Hematopoietic multipotent progenitor cell treated with erythropoietin and hydrocortisone succinate and interleukin-3 and kit ligand, for 6 days (in vitro differentiated cells): Measurements from ENCODE around the gene ALG9.
A peak's percentile ranks its signal among the peaks of the same experiment; 100 is the strongest.
"Not testable (repeated sequence)": the region's sequence is repeated elsewhere in the genome, so short reads cannot be mapped to it uniquely, and the experiment has no call there.

Experiments
- DNase-seq: peaks from one replicate; pipeline ENCODE4 v3.0.0-alpha.2; 2015

The ALG9 gene

DNA sequence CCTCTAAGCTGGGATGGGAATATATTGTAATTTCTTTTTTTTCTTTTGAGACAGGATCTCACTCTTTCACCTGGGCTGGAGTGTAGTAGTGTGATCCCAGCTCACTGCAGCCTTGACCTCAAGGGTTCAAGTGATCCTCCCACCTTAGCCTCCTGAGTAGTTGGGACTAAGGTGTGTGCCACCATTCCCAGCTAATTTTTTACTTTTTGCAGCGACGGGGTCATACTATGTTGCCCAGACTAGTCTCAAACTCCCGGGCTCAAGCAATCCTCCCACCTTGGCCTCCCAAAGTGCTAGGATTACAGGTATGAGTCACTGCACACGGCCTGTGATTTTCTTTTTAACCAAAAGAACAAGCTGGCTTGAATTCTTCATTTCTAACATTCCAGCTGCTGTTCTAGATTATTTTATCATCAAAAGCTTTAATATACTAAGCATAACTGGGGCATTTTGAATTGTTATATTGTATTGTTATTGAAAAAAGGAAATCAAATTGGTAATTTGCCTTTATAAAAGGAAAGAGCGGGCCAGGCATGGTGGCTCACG lies 78.4 kb downstream of the ALG9 start:
- DNase-seq: no peak

DNA sequence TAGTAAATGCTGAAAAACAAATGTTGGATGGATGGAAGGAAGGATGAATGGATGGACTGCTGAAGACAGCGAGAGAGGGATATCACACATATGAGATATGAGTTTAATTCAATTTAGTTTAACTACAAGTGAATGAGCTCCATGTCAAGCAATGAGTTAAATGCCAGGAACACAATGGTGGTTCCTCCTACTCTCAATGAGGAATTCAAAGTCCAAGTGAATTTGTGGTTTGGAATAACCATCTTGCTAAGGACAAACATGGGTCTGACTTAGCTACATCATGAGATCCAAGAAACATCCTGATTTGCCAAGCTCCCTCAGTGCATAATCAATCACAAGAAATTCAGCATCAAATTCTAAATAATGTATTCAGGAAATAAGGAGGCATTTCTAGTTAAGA lies 79.1 kb downstream of the ALG9 start:
- no peak for DNase-seq

GRCh38 chr11:111788464-111788863 lies 82.9 kb downstream of the ALG9 start:
- no peak for DNase-seq

DNA sequence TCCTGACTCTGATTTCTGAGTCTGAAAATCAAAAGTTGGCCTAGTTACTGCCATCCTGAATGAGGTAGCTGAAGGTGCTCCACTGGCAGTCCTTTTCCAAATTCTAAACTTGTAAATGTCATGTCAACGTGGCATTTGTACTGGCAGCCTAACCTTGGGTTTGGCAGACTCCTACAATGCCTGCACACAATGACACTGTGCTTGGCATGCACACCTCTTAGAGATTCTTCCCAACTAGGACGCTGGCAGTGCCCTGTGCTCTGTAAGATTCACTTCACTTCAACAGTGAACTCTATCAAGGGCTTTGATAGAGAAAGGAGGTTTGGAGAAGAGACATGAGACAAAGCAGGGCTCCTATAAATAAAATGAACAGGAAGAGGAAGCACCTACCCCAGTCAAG lies 83.3 kb downstream of the ALG9 start:
- DNase-seq: no peak

GRCh38 chr11:111785886-111786412 lies 85.4 kb downstream of the ALG9 start:
- DNase-seq: no peak

GRCh38 chr11:111785076-111785475 lies 86.3 kb downstream of the ALG9 start:
- no peak for DNase-seq

- DNase-seq: not testable (repeated sequence)
These were observed 87.1 kb downstream of the ALG9 start for GRCh38 chr11:111784311-111784710.

DNA sequence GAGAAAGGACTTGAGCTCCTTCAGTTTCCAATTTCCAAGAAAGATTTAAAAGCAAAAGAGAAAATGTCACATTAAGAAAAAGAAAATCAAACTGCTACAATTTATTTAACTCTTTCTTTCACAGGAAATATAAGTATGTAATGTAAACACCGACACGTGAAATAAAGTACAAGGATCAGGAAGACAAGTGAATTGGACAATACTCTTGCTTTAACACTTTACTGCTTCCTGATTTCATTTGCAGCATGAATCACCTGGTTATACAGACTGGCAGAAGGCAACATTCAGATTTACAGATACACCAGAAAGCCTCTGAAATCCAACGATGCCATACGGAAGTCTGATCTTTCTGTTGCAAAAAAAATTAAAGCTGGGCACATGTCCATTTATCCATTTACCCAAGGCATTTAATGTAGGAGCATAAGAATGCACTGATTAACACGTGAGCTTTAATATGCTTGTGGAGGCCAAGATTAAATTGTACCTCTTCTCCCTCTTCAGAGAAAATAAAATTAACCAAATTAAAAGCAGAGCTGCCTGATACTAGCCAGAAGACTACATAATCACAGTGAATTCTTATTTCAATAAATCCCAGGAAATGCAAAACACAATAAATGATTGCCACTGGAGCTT lies 89.2 kb downstream of the ALG9 start:
- no peak for DNase-seq

DNA sequence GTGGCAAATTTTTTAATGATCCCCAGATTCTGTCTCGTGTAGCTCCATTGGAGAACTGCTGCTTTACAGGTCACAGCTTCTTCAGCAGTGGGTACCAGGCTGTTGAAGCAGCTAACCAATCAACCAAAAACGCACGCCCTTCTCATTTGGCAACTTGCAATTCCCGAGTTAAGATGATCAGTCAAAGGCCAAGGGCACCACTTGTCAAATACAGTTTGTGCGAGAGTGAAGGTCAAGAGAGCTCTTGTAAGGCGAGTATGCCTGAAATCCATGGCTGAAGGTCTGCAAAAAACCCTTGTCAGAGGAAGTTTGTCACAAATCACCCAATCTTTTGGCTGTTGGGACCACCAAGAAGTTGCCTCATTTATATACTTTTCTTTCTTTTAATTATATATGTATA lies 92.3 kb downstream of the ALG9 start:
- DNase-seq: no peak

DNA sequence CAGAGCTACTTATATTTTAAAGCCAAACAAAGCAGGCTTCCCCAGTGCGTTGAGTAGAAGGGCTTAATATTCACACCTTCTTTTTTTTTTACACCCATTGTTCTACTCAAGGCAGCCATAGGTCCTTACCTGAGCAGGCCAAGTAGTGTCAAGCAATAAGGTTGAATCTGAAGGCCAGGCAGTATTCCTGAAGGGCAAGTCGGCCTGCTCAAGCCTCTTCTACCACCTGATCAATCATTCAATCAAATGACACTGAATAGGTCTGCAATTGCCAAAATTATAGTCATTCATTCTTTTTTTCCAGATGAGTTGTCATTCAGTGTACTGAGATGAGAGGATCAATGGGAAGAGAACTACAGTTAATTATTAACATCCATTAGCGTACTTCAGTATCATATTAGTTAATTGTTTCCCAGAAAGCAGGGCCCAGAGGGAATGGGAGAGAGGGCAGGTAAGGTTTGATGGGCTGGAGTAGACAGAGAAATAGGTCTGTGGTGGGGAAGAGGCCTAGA lies 93.3 kb downstream of the ALG9 start:
- no peak for DNase-seq

GRCh38 chr11:111777094-111778046 lies 94.0 kb downstream of the ALG9 start:
- peak; percentile 91 for DNase-seq

DNA sequence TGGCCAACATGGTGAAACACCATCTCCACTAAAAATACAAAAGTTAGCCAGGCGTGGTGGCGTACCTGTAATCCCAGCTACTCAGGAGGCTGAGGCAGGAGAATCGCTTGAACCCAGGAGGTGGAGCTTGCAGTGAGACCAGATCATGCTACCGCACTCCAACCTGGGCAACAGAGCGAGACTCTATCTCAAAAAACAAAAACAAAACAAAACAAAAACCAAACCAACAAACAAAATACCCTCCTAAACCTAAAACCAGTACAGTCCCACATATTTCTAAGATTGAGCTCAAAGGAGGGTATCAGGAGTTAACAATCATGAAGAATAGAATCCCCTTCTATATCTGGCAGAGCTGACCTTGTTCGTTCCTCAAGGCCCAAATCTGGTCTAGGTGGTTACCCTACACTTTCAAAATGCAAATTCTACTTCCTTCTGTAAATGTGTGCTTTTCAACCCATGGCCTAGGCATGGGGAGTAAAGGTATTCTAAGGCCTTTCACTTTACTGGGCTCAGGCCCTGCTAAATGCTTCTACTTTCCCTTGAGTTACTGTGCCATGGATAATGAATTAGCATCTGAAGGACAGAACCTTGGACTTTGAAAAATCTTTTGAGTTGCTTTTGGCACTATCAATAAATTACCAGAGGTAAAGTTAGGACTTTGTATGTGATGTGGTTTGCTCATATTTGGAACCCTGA lies 94.8 kb downstream of the ALG9 start:
- DNase-seq: no peak

DNA sequence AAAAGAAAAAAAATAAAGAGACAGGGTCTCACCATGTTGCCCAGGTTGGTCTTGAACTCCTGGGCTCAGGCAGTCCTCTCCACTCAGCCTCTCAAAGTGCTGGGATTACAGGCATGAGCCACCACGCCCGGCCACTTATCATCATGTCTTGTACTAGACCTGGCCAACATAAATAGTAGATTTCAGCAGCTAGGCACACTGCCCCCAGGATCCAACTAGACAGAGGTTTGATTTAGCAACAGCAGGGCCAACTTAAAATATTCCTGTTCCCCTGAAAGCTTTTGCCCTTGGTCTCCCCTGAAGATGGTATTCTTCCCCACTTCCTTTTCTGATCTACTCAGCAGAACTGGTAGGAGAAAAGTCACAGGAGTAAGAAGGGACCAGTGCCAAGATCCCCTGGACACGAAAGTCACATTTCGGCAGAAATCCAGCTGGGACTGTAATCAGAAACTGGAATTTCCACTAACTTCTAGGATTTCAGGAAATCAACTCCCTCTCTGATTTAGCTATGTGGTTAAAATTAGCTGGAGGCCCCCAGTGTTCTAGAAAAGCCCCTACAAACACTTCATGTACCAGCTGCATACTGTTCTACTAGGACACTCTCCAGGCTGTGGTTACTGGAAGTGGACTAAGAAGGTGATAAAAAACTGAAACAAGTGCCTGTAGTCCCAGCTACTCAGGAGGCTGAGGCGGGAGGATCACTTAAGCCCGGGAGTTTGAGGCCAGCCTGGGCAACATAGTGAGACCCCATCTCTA lies 96.2 kb downstream of the ALG9 start:
- DNase-seq: no peak

DNA sequence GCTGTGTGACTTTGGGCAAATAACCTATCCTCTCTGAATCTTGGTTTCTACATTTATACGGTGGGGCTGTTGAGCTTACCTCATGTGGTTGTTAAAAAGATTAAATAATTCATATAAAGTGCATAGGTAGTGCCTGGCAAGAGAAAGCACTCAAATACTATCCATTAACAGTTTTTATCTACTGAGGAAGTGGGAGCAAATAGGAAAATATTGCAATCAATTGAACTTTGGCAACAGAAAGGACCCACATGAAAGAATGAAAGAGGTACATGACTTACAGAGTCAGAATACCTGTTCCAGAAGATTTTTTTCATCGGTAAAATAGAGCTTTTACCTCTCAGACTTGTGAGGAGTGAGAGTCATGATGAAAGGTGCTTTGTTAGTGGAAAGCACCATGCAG lies 98.8 kb downstream of the ALG9 start:
- DNase-seq: no peak

DNA sequence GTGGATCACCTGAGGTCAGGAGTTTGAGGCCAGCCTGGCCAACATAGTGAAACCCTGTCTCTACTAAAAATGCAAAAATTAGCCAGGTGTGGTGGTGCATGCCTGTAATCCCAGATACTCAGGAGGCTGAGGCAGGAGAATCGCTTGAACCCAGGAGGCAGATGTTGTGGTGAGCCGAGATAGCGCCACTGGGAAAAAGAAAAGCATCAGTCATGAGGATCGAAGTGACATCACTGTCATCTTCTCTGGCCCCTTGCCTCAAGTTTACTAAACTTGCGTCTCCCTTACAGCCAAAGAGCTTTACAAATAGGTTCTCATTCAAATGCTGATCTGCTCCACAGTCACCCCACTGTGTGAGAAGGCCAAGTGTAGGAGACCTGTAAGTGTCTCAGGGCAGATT lies 100.2 kb downstream of the ALG9 start:
- not testable (repeated sequence) for DNase-seq

GRCh38 chr11:111770581-111771134 lies 100.7 kb downstream of the ALG9 start:
- DNase-seq: no peak

DNA sequence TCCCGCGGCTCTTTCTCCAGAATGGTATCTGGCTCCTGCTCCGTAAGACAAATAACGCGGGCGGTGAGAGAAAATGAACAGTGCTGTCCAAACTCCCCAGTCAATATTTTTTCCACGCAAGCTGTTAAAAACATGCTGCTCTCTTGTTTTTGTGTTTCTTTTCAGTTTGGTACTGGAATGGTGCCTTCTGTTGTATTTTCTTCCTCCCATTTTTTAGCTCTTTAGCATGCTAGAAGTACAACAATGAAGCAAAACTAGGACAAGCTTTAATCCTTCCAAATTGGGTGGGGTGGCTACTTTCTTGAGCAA lies 104.6 kb downstream of the ALG9 start:
- no peak for DNase-seq

DNA sequence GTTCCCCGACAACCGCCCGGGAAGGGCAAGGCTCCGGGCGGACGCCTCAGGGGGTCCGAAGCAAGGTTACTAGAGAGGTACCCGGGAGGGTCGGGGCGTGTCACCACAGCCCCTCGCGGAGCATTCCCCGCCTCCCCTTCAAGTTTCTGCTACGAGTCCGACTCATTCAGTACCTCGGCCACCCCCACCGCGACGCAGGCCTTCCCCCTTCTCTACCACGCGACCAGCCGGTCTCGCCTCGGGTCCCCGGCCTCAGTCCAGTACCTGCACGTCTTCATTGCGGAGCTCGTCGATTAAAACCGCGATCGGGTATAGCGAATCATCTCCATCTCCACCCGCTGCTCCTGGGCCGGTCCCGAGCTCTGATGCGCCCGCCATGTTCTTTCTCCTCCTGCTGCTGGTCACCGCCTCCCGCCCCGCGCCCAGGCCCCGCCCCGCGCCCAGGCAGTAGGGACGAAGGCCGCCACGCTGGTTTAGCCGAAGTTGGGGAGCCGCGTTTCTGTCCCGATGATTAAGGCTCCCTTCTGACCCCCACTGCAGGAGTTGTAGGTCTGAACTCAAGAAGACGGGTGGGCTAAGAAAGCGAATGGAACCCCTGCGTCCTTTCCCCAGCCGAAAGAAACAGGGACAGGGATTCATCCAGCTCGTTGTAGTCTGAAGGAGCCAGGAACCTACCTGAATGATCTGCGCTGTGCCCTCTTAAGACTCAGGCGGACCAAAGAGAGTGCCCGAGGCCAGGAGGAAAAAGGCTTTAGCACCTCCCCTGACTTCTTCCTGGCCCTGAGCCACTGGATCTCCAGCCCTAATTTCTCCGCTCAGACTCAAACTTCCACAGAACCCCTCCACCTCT lies 105.2 kb downstream of the ALG9 start, which contains the start of gene PPP2R1B:
PPP2R1B (minus strand) TSS at position 406 of the 850 bp plus-strand sequence; CDS start at position 378, 28 bp downstream.
- DNase-seq: peak; percentile 86

DNA sequence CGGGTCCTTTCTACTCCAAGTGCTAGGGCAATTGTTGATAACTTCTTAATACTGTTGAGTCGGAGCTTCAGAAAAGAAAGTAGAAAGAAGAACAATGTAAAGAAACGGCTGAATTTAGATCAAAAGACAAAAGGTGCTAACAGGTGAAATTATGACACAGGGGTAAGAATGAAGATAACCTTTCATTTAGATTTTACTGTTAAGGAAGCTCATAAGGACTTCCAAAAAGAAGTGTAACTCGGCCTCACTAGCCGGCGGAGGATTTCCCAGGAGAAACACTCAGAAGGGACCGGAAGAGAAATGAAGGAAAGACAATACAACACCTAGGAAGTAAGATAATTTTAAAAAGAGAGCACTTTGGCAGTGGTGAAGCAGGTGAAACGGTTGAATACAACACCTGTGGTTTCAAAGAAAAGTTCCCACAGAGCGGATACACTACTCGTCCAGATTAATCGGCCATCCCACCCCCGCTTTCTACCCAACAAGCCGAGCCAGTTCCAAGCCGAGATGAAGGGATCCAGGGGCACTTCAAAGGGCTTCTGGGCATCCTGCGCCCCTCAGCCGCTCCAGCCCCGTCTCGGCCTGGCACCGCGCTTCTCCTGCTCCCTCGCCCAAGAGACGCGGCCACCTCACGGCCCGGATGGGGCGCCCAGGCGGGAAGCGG lies 105.9 kb downstream of the ALG9 start:
- peak; percentile 32 for DNase-seq

DNA sequence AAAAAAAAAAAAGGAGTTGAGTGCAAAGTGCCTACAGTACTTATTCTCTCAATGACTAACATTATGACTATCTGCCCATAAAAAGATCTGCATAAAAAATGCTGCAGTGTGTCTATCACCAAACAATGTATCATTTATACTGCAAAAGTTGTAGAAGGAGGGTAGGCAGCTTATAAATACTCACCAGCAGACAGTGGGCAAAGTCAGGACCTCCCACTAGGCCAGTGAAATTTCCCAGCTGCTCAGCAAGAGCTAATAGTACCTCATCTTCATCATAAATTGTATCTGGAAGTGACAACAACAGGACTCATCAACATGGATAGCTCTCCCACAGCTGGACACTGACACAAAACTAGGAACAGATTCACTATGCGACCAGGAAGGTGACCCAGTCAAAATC lies 106.8 kb downstream of the ALG9 start:
- DNase-seq: peak; percentile 12
